NCI-H146 (cell line): ENCODE measurements around the gene TOP3B.
"Not testable (repeated sequence)": the region's sequence is repeated elsewhere in the genome, so short reads cannot be mapped to it uniquely, and the experiment has no call there.

Experiments used
- DNase-seq: peaks from one replicate; lab custom pipeline; 2025; lab: John Stamatoyannopoulos, UW

TOP3B gene

DNA sequence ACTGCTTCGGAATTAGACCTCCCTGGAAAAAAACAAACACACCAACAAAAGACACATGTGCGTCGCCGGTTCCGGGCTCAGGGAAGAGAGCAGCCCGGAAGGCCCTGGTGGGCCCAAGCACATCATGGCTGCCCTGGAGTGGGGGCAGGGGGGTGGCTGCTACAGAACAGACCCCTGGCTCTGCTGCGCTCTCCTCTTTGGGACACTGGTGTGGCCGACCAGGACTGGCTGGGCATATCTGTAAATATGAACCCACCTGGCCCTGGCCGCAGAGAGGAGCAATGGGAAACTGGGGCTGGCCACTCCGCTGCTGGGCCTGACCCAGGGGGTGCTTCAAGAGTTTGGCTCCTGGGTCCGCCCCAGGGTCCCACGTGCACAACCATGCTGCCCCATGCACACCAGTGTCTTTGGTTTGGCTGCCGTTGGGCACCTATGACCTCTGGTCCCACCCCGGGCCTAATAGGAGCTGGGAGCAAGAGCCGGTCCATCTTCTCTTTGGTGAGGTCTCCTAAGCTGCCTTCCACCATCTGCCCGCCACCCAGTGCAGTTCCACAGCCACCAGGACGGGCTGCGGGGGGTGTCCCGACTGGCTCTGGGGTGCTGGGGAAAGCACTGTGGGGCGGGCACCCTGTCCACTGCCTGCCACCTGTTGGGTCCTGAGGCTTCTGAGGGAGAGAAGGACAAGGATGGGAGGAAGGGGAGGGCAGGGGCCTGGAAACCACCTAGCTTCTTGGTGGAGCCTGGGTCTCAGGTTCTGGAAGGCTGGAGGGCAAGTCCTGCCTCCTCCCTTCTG, 60.0 kb downstream of the TOP3B start:
- DNase-seq: no peak

DNA sequence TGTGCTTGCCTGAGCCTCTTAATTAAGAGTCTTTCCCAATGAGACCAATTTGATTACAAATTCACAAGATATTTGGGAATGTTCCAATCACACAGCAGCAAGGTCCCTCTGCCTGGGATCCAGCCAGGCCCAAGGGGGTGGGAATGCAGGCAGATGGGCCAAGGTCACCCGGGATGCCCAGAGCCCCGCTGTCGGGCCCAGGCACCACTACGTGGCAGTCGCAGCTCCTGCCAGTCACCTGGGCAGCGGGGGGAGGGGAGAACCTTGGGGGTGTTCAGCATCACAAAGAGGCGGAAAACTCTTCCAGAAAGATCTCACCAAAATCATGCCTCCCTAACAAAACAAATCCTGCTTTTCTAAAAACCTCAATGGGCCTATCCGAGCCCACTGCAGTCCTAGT, 60.9 kb downstream of the TOP3B start:
- no peak for DNase-seq

DNA sequence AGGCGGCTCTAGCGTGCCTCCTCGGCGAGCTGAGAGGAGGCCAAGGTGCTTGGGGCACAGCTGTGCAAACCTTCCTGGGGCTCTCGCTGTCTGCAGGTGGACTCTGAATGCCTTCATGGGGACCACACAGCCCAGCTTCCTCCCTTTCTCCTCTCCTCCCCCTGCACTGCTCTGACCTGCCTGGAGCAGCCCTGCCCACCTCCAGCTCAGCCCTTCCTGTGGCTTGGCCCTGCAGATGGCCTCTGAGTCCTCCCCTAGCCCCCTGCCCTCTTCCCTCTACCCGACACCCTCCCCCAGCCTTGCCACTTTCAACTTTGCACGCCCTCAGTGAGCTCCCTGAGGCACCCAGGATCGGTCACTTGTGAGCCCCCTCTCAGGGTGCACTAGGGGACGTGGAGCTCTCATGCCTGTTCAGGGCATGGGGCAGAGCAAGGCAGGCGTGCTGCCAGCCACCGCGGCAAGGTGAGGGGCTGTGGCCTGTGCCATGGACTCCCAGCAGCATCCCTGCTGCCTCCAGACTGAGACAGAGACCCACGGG, 61.3 kb downstream of the TOP3B start:
- peak; percentile 23 for DNase-seq

DNA sequence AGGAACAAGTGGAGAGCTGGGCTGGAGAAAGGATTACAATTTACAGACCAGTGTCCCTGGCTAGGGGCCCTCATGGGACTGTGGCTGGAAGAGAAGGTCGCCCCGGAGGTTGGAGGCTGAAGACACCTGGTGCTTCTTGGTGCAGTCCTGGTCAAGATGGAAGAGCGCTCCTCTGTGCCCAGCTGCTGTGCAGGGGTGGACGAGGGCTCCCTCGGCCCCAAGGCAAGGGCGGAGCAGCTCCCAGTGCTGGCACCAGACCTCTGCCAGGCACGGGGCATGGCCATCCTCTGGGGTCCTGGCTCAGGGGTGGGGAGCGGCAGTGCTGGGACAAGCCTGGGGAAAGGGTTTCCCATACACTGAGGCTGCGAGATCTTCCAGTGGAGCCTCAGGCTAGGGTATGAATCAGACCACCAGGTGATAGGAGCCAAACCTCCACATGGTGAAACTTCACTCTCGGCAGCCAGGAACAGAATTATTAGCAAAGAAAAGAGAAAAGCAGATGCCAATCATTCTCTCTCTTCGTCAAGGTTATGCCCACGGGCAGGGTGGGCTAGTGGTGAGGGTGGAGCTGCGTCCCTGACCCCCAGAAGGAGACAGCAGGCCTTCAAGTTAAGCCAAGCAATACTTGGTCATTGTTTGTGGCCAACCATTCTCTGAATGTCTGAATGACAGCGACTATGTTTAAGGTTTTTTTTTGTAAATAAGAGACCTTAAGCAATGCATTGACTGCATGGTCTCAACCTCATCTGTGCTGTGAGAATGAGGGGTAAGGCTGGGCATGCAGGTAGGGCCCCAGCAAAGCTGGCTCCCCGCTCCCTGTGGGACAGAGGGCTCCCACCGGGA, 62.0 kb downstream of the TOP3B start:
- no peak for DNase-seq

DNA sequence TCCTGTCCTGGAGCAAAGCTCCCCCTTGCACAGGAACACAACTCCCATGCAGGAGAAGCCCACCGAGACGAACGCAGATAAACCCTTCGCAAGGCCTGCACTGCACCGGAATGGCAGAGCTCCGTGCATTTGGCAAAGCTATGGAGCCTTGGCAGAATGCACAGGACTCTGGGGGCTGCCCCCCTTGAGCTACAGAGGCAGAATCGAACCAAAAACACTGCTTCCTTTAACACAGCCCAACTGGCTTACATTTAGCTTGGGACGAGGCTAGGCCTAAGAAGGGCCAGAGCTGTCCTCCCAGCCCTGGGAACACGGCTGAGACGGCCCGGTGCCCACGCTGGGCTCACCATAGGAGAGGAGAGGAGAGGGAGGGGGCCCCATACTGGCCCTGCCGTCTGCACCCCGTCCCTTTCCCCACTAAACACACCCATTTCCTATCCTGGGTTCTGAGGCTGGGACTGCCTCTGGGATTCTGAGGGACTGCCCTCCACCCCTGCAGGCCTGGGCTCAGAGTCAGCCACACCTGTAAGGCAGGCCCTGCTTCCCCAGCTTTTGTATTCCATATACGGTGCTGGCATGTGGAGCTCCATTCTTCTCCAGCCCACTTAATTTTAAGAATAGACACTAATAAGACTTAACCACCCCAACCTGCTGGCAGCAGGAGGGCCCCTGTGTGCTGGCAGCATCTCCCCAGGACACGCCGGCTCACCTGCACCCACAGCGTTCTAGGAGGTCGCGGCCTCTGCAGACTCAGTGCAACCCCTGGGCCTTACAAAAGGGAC, 62.9 kb downstream of the TOP3B start:
- DNase-seq: peak; percentile 69

DNA sequence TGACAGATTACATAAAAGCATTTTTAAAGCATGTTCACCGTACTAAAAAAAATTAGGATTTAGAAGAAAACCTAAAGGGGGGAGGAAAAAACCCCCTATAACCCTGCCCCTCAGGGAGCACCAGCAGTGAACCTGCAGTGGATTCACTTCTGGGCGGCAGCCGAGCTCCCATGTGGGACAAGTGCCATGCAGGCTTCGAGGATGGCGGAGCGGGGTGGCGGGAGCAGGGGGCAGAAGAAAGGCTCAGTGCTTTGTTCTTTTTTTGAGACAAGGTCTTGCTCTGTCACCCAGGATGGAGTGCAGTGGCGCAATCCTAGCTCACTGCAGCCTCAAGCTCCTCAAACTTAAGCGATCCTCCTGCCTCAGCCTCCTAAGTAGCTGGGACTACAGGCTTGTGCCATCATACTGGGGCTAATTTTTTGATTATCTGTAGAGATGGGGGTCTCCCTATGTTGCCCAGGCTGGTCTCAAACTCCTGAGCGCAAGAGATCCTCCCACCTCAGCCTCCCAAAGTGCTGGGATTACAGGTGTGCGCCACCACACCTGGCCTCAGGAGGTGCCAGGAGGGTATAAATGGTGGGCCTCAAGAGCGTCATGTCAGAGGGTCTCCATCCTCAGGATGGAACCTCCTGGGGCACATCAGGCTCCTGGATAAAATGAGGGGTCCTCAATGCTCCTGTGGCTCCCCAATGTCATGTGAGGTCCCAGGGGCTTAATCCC, 64.0 kb downstream of the TOP3B start:
- DNase-seq: no peak

DNA sequence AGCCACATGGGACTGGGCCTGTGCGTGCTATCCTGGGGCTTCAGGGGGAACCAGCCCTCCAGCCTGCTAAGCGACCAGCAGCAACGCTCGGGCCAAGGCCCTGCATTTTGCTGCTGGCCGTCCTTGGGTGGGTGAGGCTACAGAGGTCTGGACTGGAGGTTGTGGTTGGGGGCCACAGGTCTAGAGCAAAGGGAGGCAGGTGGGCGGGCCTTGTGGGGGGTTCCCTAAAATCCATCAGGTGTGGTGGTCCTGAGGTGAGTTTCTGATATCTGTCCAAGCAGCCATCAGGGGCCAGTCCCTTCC, 64.7 kb downstream of the TOP3B start:
- DNase-seq: no peak

DNA sequence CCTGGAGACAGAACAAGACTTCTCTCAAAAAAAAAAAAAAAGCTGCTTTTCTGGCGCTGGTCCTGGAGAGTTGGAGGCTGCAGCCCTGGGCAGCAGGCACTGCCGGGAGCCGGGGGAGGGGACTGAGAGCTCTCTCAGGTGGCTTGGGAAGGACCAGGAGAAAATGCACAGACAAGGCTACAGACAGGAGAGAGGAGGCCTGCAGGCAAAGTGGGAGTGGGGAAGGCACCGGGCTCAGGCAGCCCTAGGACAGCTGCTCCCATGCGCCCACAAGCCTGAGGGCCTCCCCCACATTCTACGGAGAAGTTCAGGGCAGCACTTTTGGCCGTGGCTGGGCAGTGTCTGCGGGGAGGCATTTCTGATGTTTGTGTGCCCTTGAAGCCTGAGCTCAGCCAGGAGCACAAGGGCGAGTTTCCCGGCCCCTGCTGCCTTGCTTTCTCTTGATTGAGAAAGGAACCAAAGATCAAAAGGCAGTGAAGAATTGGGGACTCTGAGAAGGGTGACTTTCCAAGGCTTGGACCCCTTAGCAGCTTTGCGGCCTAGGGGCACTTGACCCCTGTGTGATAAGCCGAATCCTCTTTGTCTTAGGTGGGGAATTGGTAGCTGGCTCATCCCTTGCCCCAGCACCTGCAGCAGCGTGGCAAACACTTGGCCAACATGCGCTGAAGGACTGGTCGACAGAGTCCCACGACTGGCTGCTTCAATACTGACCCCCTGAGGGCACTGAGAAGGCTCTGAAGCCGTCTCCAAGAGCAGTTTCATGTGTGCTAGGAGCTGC, 65.2 kb downstream of the TOP3B start:
- DNase-seq: no peak

DNA sequence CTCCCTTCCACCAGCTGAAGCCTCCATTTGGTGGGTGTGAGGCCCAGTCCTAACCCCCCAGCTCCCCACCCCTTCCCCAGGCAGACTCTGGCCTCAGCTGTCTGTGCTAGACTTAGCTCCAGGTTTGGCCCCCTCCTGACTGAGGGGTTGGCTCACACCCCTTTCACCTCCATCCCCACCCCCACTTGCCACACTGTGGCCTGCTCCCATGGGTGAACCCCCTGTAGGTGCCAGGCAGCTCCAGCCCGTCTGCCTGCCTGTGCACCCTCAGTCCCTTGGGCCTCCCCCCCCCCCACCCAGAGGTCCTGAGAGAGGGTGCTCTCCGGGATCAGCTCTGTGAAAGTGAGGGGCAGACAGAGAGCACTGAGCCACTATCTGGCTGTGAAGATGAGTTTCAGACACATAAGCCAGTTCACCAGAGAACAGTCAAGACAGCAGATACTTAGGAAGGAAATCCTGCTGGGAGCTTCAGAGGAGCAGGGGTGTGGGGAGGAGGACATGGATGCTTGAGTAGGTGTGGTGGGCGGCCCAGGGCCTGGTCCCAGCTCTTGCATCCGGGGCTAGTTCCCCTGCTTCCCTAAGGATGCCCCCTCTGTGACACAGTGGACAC, 66.2 kb downstream of the TOP3B start:
- no peak for DNase-seq

DNA sequence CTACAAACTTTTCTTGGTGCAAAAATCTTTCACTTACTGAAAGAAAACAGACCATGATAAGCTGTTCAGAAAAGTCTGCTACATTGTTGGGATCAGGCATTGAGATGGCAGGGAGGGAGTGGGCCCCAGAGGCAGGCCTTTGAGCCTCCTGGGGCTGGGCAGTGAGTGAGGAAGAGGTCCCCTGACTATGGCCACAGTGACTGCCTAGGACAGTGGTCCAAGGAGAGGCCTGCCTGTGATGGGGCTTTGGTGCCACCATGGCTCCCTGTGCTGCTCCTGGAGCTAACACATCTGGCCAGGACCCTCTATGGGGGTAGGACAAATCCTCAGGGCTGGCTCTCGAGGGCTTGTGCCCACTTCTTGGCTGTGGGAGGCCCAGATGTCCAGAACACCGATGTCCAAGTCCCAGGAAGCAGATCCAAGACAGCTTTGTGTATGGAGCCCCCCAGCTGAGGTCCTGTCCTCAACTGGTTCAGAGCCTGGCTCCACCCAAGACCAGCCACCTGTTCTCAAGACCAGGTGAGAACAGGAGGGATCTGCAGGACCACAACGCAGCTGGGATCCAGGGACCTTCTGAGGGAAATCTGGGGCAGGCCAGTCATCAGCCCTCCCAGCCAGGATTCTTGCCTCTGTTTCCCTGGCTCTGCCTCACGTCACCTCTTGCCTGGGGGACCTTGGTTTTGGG, 66.8 kb downstream of the TOP3B start:
- no peak for DNase-seq

DNA sequence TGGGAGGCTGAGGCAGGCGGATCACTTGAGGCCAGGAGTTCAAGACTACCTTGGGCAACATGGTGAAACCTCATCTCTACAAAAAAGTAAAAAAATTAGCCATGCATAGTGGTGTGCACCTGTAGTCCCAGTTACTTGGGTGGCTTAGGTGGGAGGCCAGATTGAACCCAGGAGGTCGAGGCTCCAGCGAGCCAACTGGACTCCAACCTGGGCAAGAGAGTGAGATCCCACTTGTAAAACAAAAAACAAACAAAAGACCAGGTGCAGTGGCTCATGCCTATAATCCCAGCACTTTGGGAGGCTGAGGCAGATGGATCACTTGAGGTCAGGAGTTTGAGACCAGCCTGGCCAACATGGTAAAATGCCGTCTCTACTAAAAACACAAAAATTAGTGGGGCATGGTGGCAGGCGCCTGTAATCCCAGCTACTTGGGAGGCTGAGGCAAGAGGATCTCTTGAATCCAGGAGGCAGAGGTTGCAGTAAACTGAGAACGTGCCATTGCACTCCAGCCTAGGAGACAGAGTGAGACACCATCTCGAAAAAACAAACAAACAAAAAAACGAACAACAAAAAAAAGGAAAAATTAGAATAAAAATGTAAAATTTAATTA, 68.4 kb downstream of the TOP3B start:
- not testable (repeated sequence) for DNase-seq

DNA sequence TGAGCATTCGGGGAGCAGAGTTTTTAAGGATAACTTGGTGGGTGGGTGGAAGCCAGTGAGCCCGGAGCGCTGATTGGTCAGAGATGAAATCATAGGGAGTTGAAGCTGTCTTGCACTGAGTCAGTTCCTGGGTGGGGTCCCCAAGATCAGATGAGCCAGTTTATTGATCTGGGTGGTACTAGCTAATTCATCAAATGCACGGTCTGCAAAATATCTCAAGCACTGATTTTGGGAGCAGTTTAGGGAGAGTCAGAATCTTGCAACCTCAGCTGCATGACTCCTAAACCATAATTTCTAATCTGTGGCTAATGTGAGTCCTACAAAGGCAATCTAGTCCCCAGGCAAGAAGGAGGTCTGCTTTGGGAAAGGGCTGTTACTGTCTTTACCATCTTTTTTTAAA, 72.2 kb downstream of the TOP3B start:
- DNase-seq: not testable (repeated sequence)

DNA sequence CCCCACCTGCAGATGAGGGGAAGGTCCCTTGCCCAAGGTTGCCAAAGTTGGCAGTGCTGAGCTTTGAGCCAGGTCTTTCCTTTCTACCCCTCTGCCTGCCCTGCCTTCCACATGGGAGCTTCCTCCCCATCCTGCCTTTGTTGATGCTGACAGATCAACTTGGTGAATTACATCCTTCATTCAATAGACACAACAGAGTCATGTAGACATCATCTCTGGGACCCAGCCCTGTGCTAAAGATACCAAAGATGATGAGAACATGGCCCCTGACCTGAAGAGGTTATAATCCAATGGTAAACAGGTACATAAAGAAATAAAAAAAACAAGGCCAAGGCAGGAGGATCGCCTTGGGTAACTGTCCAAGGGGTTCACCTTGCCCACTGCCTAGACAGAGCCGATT, 72.7 kb downstream of the TOP3B start:
- no peak for DNase-seq

DNA sequence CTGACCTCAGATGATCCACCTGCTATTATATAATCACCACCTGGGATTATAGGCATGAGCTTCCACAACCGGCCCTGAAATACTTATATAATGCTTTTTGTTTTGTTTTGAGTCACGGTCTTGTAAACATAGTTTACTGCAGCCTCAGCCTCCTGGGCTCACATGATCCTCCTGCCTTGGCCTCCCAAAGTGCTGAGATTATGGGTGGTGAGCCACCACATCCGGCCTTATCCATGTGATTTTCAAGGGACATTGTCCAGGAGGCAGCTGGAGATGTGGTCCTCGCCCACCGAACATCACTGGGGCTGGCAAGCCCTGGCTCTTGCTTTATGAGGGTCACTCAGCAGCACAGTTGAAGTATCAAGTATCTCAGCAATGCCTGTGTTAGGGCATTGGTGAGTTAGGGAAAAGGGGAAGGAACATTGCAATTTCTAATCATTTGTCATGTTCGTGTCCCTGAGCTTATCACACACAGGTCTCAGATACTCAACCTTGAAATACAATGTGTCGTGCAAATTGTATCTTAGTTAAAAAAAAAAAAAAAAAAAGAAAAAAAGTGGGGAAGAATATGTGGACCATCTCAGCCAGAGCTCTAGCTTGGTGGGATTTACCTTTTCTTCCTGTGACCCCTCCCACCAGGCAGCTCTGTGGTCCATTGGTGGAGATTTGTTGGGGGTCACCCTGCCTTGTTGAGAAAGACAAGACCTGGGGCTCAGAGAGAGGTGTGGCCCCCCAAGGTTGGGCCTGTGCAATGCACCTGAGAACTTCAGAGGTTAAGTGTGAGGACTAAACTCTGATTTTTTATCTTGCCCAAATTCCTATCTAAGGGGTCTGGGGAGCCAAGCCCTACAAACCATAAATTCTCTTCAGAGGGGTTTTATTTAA, 74.7 kb downstream of the TOP3B start:
- no peak for DNase-seq
